Fibroblast of peridontal ligament (primary cell): ENCODE measurements around the gene ANKFY1.

ENCODE experiments used
- DNase-seq: peaks from one replicate; pipeline ENCODE4 v3.0.0-alpha.2; 2010; ENCODE audit errors: extremely low read depth

ANKFY1 gene

DNA sequence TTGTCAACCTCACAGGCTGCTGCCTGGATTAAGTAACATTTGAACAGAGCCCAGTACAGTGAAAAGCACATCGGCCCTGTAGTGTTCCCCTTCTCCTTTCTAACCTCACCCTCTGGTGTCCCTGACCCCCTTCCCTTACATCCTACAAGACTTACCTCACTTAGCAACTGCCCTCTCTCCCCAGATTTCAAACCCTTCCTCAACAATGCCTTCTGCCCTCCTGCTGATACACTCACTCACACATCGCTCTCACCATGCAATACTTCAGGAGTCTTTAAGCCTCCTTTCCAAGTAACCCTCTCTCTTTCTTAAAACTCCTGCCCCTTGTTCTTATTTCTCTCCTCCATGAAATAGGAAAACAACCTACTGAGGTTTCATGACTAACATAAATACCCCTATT is 138.8 kb downstream of the ANKFY1 start:
- DNase-seq, result no peak

GRCh38 chr17:4120332-4120731 is 143.4 kb downstream of the ANKFY1 start:
- no peak for DNase-seq

GRCh38 chr17:4119299-4119698 is 144.5 kb downstream of the ANKFY1 start:
- DNase-seq, result no peak

GRCh38 chr17:4118015-4118743 is 145.6 kb downstream of the ANKFY1 start:
- DNase-seq, result no peak

GRCh38 chr17:4116516-4116915 is 147.3 kb downstream of the ANKFY1 start:
- no peak for DNase-seq
